ENCODE measurements around the gene VPS52. TPM values are rescaled to one million over a fixed set of nuclear protein-coding genes. Genes with fewer than 3 reads are reported as not detected.

Gene VPS52
- total RNA-seq, 1 experiment from 2014 or later = 46.2 TPM

- Histone ChIP-seq H4K20me1 (ENCODE audit: insufficient read depth) (no peaks in the 10 kb centered on the region), H3K27ac (no peak overlapping the region), H3F3A (ENCODE audit: insufficient read depth, low read depth) (peaks cover 33% of the 10 kb centered on the region), H3K27me3 (ENCODE audit: insufficient read depth, low read depth) (peaks cover 23% of the 10 kb centered on the region), H3K9me3 (ENCODE audit: insufficient read depth, low read depth) (no peaks in the 10 kb centered on the region), H3K79me2 (ENCODE audit: low read depth) (no peaks in the 10 kb centered on the region), H3K4me3 (peak overlapping the region; percentile 69), H3K36me3 (ENCODE audit: low read depth) (peaks cover 12% of the 10 kb centered on the region; the same call in 1 of the 2 replicates), H3K9me2 (ENCODE audit: insufficient read depth) (no peaks in the 10 kb centered on the region), H3K4me2 (peak overlapping the region; percentile 94), H3K4me1 (replicated peaks; ENCODE audit: insufficient read depth) (peaks cover 28% of the 10 kb centered on the region), H2AFZ (peak overlapping the region; percentile 76)
- POLR2A ChIA-PET (ENCODE audit: unreplicated experiment) = no interaction called here
- DNase-seq = peak; percentile 52 to 83
- CTCF ChIA-PET = interaction anchor here (0.6 to 0.7 kb wide), 5 partner anchors 40 to 1003 kb away, joined by 3 to 11 read pairs (median 3); partner anchors contain the start of genes RING1 and TAP2
- intact Hi-C loops (cut with micrococcal nuclease; ENCODE audit: unreplicated experiment) = loop anchor here (1.0 to 5.0 kb wide), 5 partner anchors 47 to 363 kb away; partner anchors contain the start of genes RXRB and SLC39A7
- BruUV-seq (replicated peaks) = no TSS peak
- no peak for TF ChIP-seq EZH2 (IDR thresholded peaks at IDR 0.05; ENCODE audit: low read depth)
- peak; percentile 90 for TF ChIP-seq CTCF (conservative IDR thresholded peaks at IDR 0.05)
These were observed 23.6 kb downstream of the VPS52 start for GRCh38 chr6:33247977-33248642.

- Histone ChIP-seq H3K27me3 (ENCODE audit: insufficient read depth, low read depth) (peaks cover 67% of the 10 kb centered on the region), H3K4me1 (replicated peaks; ENCODE audit: insufficient read depth) (peaks cover 1% of the 10 kb centered on the region), H3K27ac (no peak overlapping the region), H3F3A (ENCODE audit: insufficient read depth, low read depth) (peaks cover under 1% of the 10 kb centered on the region), H3K9me3 (ENCODE audit: insufficient read depth, low read depth) (no peaks in the 10 kb centered on the region), H3K4me2 (no peak overlapping the region), H3K79me2 (ENCODE audit: low read depth) (no peaks in the 10 kb centered on the region), H2AFZ (no peak overlapping the region), H3K36me3 (ENCODE audit: low read depth) (no peaks in the 10 kb centered on the region), H4K20me1 (ENCODE audit: insufficient read depth) (no peaks in the 10 kb centered on the region), H3K9me2 (ENCODE audit: insufficient read depth) (no peaks in the 10 kb centered on the region), H3K4me3 (no peak overlapping the region)
- ChIA-PET CTCF (no interaction called here), POLR2A (ENCODE audit: unreplicated experiment) (no interaction called here)
- intact Hi-C loops (cut with micrococcal nuclease; ENCODE audit: unreplicated experiment) = no loop called here
- no peak for DNase-seq
- TF ChIP-seq CTCF (conservative IDR thresholded peaks at IDR 0.05) (no peak), EZH2 (IDR thresholded peaks at IDR 0.05; ENCODE audit: low read depth) (no peak)
- no TSS peak for BruUV-seq (replicated peaks)
These were observed 28.2 kb downstream of the VPS52 start for GRCh38 chr6:33243476-33243875.

GRCh38 chr6:33241968-33242367 is 29.7 kb downstream of the VPS52 start:
- intact Hi-C loops (cut with micrococcal nuclease; ENCODE audit: unreplicated experiment) = no loop called here
- H3K79me2 ChIP-seq (ENCODE audit: low read depth) = no peaks in the 10 kb centered on the region
- ChIA-PET CTCF (no interaction called here), POLR2A (ENCODE audit: unreplicated experiment) (no interaction called here)
- no peaks in the 10 kb centered on the region for H3K9me3 ChIP-seq (ENCODE audit: insufficient read depth, low read depth)
- BruUV-seq (replicated peaks) = no TSS peak
- no peak overlapping the region for H3K4me2 ChIP-seq
- H3K4me1 ChIP-seq (replicated peaks; ENCODE audit: insufficient read depth) = no peaks in the 10 kb centered on the region
- no peaks in the 10 kb centered on the region for H3K9me2 ChIP-seq (ENCODE audit: insufficient read depth)
- no peaks in the 10 kb centered on the region for H3F3A ChIP-seq (ENCODE audit: insufficient read depth, low read depth)
- H3K27ac ChIP-seq = no peak overlapping the region
- no peak overlapping the region for H3K4me3 ChIP-seq
- no peaks in the 10 kb centered on the region for H4K20me1 ChIP-seq (ENCODE audit: insufficient read depth)
- no peak overlapping the region for H2AFZ ChIP-seq
- H3K36me3 ChIP-seq (ENCODE audit: low read depth) = no peaks in the 10 kb centered on the region
- peaks cover 82% of the 10 kb centered on the region for H3K27me3 ChIP-seq (ENCODE audit: insufficient read depth, low read depth)
- DNase-seq = no peak
- TF ChIP-seq CTCF (conservative IDR thresholded peaks at IDR 0.05) = no peak
- TF ChIP-seq EZH2 (IDR thresholded peaks at IDR 0.05; ENCODE audit: low read depth) = no peak
